T-helper 2 cell treated with Interferon-gamma antibody and Interleukin-4, amounts not matched to agents 100 ng/mL and 5 ng/mL, for 36 hours (primary cell): Measurements from ENCODE around the gene ALOX5AP. TPM values are rescaled to one million over a fixed set of nuclear protein-coding genes. Genes with fewer than 3 reads are reported as not detected.

Experiments used
- intact Hi-C: fragments of 100-400 bp; cut with micrococcal nuclease; formaldehyde crosslinking; loops from one replicate; pipeline ENCODE4 v1.15.1; 2023
- total RNA-seq: library from RNA; stranded (reverse); gene quantifications from 2 replicates; pipeline ENCODE4 v1.2.3, GENCODE V29; 2022

The ALOX5AP gene
- total RNA-seq, 1 donor from 2014 or later = 118 TPM

DNA sequence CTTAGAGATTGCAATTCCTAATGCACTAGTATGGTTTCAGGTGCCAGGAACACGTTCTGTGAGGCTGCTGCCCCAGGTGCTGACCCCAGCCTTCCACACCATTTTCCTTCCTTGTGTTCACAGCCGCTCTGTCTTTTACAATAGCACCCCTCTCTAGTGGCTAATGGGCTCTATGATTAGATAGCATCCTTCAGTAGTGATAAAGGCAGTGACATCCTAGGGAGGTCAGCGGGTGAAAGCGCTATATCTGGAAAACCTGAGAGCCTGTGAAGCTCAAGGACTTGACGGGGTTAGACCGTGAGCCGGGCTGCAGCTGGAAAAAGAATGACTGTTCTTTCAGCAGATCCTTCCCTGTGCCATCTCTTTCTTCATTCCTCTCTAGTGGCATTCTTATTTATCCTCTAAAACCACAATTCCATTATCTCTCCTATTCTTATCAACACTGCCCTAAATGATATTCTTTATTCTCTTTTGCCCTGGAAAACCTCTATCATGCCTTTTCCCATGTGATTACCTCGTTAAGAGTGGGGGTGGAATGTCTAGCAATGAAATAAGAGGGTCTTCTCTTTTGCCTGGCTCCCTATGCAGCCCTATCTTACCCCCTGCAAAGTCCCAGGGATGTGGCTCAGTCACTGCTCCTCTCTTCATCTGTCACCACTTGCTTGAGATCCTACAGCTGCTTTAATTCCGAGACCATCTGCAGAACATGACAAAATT is 21.8 kb downstream of the ALOX5AP start:
- intact Hi-C loops = no loop called here

DNA sequence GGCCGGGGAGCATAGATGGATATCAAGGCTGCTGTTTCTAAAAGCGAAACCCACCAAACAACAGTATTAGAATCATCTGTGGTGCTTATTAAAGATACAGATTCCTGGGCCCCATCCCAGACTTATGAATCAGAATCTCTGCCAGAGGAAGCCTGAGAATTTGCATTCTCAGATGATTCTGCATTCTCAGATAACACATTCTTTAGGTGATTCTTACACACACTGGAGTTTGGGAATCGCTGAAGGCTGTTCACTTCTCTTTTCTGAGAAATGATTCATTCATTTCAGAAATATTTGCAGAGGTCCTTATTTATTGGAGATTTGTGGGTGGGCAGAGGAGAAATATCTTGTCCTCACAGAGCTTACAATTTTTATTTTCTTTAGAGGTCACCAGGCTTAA is 24.4 kb downstream of the ALOX5AP start:
- intact Hi-C loops = no loop called here

DNA sequence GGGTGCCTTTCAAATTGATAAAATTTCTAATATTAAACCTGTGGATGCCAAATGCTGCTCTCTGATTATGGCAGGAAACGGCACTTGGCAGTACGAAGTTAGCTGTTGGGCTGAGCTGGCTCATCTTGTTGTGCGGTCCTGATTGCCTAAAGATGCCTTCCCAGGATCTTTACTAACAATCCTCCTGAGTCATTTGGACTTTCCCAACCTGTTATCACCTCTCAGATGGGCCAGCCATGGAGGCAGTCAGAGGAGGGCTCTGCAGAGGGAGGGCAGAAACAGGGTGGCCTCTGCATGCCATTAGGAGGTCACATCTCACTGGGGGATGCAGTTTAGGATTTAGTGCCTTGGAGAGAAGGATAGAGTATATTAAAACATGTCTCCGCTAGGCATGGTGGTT is 27.3 kb downstream of the ALOX5AP start:
- intact Hi-C loops = no loop called here

DNA sequence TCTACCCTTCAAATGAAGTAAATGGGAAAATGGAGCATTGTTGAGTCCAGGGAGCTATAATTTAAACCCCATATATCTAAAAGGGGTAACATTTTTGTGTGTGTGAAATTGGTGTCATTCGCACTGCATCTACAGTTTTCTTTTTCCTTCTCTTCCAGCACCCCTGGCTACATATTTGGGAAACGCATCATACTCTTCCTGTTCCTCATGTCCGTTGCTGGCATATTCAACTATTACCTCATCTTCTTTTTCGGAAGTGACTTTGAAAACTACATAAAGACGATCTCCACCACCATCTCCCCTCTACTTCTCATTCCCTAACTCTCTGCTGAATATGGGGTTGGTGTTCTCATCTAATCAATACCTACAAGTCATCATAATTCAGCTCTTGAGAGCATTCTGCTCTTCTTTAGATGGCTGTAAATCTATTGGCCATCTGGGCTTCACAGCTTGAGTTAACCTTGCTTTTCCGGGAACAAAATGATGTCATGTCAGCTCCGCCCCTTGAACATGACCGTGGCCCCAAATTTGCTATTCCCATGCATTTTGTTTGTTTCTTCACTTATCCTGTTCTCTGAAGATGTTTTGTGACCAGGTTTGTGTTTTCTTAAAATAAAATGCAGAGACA is 28.6 kb downstream of the ALOX5AP start:
- intact Hi-C loops = no loop called here

DNA sequence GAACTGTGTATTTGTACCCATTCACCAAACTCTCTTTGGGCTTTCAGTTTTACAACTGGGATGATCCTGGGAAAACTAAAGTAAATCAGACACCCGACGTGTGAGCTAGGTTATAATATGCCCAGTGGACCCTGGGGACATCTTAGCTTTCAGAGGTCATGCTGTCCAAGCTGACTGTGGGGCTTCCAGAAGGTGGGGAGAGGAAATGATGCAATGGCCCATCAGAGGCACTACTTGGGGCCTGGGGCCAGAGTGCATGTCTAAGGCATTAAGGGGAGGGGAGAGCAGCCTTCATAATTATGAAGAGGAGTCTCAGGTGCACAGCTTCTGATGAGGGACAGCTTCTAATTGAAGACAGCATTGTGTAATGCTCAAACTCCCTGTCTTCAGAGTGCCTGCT is 30.9 kb downstream of the ALOX5AP start:
- intact Hi-C loops = no loop called here

DNA sequence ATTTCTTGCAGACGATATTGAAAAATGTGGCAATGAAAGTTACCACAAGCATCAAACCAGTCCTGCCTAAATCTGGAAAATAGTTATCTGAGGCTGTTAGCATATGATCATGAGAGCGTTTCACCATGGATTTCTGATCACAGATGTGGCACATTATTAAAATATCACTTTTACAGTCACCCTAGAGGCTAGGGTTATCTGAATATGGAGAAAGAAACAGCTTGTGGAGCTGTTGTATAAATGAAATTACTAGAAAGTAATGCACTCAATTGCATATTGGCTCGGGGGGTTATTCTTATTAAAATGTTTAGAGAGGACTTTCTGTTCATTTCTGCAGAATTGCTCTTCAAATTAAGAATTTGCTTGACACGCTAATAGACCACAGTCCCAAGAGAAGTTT is 35.6 kb downstream of the ALOX5AP start:
- intact Hi-C loops = no loop called here

DNA sequence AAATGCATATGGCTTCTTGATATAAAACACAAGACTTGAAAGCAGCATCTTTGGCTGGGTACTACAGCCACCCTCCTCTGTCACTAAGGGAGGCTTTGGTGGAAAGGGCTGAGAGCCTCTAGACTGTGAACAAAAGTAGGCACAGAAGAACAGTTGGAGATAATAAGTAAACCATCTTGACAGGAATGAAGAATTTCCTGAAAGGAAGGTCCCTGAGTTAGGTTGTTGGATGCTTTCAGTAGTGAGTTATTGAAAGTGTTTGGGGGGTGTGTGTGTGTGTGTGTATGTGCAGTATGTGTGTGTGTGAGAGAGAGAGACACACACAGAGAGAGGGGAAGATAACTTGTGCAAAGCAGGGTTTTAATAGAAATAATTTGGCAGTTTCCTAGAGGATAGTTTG is 38.2 kb downstream of the ALOX5AP start:
- intact Hi-C loops = no loop called here

DNA sequence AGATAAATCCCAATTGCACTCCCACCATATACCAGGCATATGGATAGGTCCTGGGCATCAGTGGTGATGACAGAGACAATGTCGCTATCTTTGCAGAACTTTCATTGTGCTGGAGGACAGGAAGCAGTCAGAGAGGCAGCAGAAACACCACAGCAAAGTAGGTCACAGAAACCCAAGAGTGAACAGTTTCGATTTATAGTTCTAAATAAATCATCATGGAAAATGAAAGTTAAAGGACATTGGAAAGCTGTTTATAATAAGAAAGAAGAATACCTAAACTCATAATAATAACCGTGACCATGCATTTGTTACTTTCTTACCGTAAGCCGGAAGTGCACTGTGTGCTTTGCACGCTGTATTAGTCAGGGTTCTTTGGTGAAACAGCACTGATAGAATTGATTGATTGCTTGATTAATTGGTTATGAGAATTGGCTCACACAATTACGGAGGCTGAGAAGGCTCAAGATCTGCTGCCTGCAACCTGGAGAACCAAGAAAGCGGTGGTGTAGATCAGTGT is 38.9 kb downstream of the ALOX5AP start:
- intact Hi-C loops = loop anchor here (2.0 kb wide), 1 partner anchor 33 kb away; no protein-coding TSS in a partner anchor

DNA sequence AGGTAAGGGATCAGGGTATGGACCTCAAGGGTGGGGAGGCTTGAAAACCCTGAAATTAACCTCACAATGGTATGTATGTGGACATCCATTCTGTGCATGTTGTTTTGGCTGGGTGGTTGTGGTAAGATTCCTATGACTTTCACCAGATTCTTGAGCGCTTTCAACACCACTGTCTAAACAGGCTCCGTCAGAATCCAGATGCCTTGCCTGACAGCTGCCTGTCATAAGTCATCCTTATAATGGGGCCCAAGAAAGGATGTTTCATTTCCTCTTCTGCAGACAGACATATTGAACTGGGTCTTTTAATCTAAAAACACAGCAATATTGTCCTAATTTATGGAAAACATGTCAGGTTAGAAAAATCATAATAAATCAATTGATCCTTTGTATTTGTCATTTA is 41.3 kb downstream of the ALOX5AP start:
- intact Hi-C loops = no loop called here

DNA sequence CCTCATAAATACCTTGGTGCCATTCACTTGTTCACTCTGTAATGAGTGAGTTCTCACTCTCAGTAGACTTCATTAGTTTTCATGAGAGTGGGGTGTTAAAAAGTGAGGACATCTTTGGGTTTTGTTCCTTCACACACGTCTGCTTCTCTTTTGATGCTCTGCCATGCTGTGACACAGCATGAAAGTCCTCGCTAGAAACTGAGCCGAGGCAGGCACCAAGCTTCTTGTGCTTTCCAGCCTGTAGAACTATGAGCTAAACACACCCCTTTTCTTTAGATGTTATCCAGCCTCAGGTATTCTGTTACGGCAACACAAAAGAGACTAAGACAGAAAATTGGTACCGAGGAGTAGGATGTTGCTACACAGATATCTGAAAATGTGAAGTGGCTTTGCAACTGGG is 43.7 kb downstream of the ALOX5AP start:
- intact Hi-C loops = no loop called here

DNA sequence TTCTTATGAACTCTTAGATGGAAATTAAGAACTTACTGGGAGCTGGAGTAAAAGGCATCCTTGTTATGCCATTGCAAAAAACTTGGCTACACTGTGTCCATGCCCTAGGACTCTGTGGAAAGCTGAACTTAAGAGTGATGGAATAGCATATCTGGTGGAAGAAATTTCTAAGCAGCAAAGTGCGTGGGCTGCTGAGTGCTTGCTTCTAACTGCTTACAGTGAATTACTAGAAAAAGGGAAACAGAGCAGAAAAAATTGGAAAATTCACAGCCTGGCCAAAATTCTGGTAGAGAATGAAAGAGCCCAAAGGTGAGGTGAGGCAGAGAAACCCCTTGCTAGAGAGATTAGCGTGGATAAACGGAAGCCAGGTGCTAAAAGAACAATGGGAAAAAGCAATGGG is 44.3 kb downstream of the ALOX5AP start:
- intact Hi-C loops = no loop called here

DNA sequence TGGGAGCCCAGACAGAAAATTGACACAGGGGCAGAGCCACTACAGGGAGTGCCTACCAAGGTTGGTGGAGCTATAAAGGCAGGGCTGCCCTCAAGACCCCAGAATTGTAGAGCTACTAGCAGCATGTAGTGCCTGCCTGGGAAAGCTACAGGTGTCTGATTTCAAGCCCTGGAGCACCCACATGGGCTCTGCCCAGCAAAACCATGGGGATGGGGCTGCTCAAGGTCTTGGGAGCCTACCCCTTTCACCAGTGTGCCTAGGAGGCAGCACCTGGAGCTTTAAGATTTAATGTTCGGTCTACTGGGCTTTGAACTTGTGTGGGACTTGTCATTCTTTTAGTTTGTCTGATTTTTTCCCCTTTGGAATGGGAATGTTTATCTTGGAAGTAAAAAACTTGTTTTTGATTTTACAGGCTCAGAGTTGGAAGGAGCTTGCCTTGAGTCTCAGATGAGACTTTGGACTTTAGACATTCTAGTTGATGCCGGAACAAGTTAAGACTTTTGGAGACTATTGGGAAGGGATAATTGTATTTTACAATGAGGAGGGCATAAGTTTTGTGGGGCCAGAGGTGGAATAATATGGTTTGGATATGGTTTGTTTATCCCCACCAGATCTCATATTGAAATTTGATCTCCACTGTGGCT is 45.1 kb downstream of the ALOX5AP start:
- intact Hi-C loops = no loop called here

DNA sequence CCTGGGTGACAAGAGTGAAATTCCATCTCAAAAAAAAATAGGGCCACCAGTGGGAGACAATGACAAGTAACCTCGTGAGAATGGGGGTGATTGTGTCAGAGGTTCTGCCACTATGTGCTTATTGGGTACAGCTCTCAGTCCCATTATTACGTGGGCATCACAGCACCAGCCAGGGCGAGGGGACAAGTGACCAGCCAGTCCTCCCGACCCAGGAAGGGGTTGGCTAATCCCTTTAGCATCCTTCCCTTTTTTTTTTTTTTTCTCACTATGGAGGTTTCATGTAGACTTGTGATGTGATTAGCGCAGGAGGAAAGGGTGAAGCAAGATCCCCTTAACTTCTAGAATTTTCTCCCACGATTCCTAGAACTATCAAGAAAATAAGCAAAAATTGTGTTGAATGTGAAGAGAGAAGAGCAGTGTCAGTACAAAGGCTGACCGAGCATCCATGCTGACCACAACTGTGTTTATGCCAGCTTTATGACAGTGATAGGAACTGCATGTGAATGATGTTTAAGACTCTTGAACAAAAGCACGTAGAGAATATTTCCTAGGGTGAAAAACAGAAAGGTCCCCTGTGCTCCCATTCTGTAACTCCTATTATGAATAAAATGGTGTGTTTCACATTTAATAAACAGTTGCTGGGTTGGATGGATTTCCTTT is 50.0 kb downstream of the ALOX5AP start:
- intact Hi-C loops = no loop called here

DNA sequence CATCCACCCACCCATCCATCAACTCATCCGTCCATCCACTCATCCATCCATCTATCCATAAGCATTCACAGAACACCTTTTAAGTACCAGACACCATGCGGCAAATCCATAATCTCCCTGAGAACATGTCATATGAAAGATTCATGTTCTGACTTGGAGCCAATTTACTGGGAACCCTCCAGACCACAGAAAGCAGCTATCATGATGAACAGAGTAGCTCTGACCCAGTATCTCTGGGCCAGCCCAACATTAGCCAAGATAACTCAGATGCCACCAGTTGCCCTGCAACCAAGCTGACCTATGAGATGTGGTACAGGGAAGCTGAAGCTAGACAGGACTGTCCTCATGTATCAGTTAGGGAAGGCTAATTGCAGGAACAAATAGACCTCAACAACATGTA is 51.3 kb downstream of the ALOX5AP start:
- intact Hi-C loops = no loop called here

DNA sequence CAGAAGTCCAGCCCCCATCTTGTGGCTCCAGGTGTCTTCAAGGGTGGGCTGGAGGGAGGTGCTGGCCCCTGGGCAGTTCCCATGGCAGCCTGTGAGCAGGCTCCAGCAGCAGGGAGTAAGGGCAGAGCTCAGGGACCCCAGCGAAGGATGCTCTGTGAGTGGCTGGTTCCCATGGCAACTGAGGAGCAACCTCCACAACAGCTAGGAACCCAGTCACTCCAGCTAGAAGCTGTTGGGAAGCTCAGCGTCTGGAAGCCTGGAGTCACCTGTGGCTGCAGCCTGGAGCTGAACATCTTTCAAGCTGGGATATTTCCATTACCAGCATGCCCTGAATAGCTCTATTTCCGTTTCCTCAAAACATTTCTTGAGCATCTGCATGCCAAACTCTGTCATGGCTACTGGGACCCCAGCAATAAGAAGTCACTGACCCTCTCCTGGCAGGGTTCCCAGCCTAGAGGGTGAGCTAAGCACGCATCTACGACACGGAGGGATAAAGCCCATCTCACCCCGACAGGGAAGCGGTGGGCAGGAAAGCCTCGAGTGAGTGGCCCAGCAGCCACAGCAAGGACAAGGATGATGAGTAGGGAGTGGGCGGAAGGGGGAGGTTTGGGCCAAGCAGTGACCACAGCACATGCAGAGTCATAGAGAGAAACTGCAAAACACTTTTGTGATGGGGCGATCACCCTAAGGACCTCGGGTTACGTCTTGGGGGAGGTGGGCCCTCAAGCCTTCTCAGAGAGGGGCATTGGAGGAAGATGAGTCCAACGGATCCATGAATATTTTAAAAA is 52.6 kb downstream of the ALOX5AP start:
- intact Hi-C loops = no loop called here

DNA sequence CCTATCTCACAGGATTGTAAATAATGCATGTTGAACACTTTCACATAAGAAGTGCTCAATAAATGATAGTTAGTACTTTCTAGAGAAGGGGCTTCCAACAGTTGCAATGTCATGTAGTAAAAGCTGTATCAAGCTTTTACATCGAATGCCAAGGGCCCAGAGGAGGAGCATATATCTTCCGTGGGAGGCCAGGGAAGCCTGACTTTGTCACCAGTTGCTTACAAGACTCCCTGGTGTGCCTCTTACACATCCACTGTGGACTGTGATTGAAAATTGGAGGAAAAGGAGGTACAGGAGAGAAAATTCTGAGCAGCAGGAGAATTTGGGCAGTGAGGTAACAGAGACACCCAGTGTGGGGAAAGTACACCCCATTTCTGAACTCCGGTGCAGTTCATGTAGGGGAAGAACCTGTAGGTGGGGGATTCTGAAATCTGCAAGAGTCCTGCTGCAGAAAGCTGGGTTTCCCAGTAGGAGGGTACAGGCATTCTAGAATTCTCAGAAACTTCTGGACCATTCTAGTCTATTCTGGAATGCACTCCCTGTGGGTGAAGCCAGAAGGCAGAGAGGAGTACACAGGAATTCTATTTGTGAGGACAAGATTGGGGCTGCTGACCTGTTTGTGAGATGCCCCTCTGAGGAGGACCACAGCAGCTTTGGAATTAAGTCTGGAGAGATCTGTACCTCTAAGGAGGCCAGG is 54.0 kb downstream of the ALOX5AP start:
- intact Hi-C loops = no loop called here

DNA sequence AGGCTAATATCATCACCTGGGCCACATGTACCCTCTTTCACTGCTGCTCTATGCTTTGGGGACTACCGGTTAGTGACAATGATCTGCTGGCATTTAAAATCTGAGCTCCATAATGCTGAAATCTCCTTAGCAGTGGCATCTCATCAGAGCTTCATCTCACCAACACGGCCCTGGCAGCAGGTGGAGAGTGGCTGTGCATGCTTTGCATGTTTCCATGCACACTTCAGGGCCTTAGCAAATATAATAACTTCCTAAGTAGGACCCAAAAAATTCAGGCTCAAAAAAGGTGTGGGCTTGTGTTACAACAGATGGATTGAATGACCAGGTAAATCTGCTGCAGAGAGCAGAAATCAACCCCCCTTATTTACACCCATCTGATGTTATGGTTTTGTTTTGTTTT is 55.2 kb downstream of the ALOX5AP start:
- intact Hi-C loops = no loop called here

DNA sequence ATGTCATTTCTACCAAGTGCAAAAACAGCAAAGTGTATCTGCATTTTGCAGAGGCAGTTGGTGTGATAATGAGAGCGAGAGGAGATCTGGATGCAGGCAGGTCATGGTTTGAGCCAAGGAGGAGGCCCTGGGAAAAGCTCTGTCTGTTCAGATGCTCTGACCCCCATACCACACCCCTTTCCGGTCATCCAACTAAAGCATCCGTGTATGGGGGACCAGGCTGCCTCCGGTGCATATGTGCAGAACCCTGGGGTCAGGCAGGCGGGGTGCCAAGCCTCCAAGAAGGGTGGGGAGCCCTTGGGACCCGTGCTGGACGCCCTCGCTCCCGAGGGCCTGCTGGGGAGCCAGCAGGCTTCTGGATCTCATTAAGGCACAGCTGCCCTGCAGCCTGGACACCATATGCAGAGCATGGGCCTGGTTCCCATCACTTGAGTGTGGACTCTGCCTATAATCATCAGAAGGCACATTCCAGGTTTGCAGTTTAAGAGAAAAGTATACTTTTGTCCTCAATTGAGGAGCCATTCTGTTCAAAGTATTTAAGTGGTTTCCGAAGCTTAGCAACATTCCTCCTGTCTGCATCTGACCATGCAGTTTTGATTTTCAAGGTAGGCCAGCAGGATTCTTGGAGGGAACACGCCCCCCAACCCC is 56.1 kb downstream of the ALOX5AP start:
- intact Hi-C loops = no loop called here

DNA sequence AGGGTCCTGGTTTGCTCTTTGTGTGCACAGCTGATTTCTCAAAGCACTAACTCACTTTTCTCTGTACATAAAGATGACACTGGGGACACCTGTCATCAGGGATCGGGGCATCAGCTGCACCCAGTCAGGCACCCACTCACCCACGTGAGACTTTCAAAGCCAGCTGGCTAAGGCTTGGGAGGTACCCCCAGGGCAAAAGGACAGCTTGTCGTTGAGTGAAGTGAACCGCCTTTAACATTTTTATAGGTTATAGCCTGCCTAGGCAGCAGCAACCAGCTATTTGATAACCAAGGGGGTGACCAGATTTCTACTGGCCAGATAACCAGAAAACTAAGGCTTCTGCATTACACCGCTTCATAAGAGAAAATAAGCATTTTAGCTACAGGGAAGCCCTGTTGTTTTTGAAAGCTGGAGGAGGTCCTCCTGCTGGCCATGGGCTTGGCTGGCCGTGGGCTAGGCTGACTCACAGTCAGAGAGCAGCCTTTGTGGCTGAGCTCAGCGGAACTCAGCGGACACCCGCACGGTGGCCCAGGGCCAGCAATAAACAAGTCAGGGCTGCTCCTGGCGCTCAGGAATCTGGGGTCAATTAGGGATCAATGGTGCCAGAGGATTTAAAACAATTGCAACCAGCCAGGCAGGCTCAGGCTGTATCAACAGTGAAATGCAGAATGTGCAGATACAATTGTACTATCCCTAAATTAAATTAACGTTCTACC is 57.1 kb downstream of the ALOX5AP start:
- intact Hi-C loops = no loop called here
